Naive thymus-derived CD4-positive, alpha-beta T cell (primary cell): ENCODE data around the gene KDM2A. TPM values are rescaled to one million over a fixed set of nuclear protein-coding genes. Genes with fewer than 3 reads are reported as not detected.

ENCODE experiments used
- ATAC-seq: fragments of 150-1000 bp; cut with Tn5 transposase; 2 replicates; pipeline ENCODE4 v1.10.0; 2021; ENCODE audit warnings: mild to moderate bottlenecking, moderate library complexity
- CTCF ChIA-PET: fragments of 350-600 bp; sonication (Branson Sonifier 250); formaldehyde crosslinking; loops from one replicate; lab custom pipeline; 2021; ENCODE audit warnings: antibody characterized with exemption; lab: Charles Lee
- POLR2A ChIA-PET: fragments of 350-600 bp; sonication (Branson Sonifier 250); formaldehyde crosslinking; loops from one replicate; lab custom pipeline; 2021; ENCODE audit warnings: antibody characterized with exemption, inconsistent platforms; lab: Charles Lee
- DNase-seq, 9 donors: peaks; one replicate each; pipeline versions ENCODE4 v3.0.0 to v3.0.0-alpha.2; 2020 to 2022; ENCODE audit warnings: mixed read lengths in 1 of 9
- H3K27ac ChIP-seq: one replicate; pipeline ENCODE4 v1.7.0; 2013; ENCODE audit warnings: mild to moderate bottlenecking, low read depth, low read length, moderate library complexity
- H3K27me3 ChIP-seq, 2 donors: one replicate each; pipeline ENCODE4 v1.7.0; 2013; ENCODE audit warnings: low read length in 2 of 2, mild to moderate bottlenecking in 2 of 2, moderate library complexity in 2 of 2; ENCODE audit not compliant: control insufficient read depth in 2 of 2, insufficient read depth in 2 of 2
- H3K36me3 ChIP-seq, 3 experiments: 1 replicate in 2 of 3; 2 replicates in 1 of 3; pipeline ENCODE4 v1.7.0; 2013; ENCODE audit warnings: low read length in 3 of 3, mild to moderate bottlenecking in 3 of 3, moderate library complexity in 1 of 3; ENCODE audit not compliant: insufficient read depth in 3 of 3, control insufficient read depth in 2 of 3
- H3K4me1 ChIP-seq, 2 donors: one replicate each; pipeline ENCODE4 v1.7.0; 2013; ENCODE audit warnings: low read length in 2 of 2, mild to moderate bottlenecking in 2 of 2, moderate library complexity in 1 of 2; ENCODE audit not compliant: control insufficient read depth in 2 of 2, insufficient read depth in 2 of 2
- H3K4me3 ChIP-seq: 2 replicates; pipeline ENCODE4 v1.7.0; 2013; ENCODE audit warnings: mild to moderate bottlenecking, low read length
- H3K9me3 ChIP-seq, 3 experiments: 1 replicate in 2 of 3; 2 replicates in 1 of 3; pipeline ENCODE4 v1.7.0; 2013; ENCODE audit warnings: low read length in 3 of 3; ENCODE audit not compliant: control insufficient read depth in 2 of 3
- H3K27ac Mint-ChIP-seq, 9 donors: one replicate each; pipeline ENCODE4 v1.8.0; 2020 to 2022; ENCODE audit warnings: mixed read lengths in 9 of 9, mild to moderate bottlenecking in 8 of 9, moderate library complexity in 5 of 9, inconsistent platforms in 2 of 9
- H3K27me3 Mint-ChIP-seq, 5 donors: one replicate each; pipeline ENCODE4 v1.8.0; 2021 to 2022; ENCODE audit warnings: mixed read lengths in 5 of 5, mild to moderate bottlenecking in 1 of 5
- H3K36me3 Mint-ChIP-seq, 5 donors: one replicate each; pipeline ENCODE4 v1.8.0; 2020 to 2022; ENCODE audit warnings: mixed read lengths in 5 of 5, mild to moderate bottlenecking in 3 of 5, inconsistent platforms in 1 of 5
- H3K4me1 Mint-ChIP-seq, 7 donors: one replicate each; pipeline ENCODE4 v1.8.0; 2020 to 2022; ENCODE audit warnings: mixed read lengths in 7 of 7, mild to moderate bottlenecking in 3 of 7, inconsistent platforms in 1 of 7
- H3K4me3 Mint-ChIP-seq, 10 donors: one replicate each; pipeline ENCODE4 v1.8.0; 2020 to 2022; ENCODE audit warnings: mild to moderate bottlenecking in 10 of 10, mixed read lengths in 10 of 10, moderate library complexity in 6 of 10, inconsistent platforms in 2 of 10
- H3K9me3 Mint-ChIP-seq, 11 donors: one replicate each; pipeline ENCODE4 v1.8.0; 2020 to 2022; ENCODE audit warnings: mixed read lengths in 11 of 11, mild to moderate bottlenecking in 4 of 11, inconsistent platforms in 1 of 11, moderate library complexity in 1 of 11
- intact Hi-C, 2 donors: fragments of 100-400 bp; cut with micrococcal nuclease; formaldehyde crosslinking; loops; one replicate each; pipeline ENCODE4 v1.15.1; 2023
- polyA plus RNA-seq, 2 donors: library from polyadenylated mRNA; unstranded; fragments of 300-500 nt; fragmentation: Illumina TruSeq; gene quantifications; one replicate each; pipeline ENCODE4 v1.2.3, GENCODE V29; 2021
- total RNA-seq, 6 experiments: library from RNA in 5 of 6; stranded (reverse) in 5 of 6; gene quantifications; 1 replicate in 5 of 6; 2 replicates in 1 of 6; pipeline ENCODE4 v1.2.3 and lab custom pipeline; 2021 to 2026

KDM2A gene
- total and polyA plus RNA-seq, 7 experiments from 2014 or later = 8.7 to 298 (median 223) TPM

- Mint-ChIP-seq H3K9me3 (peaks cover 0 to 3% (median 0%) of the 10 kb centered on the region in 11 donors), H3K4me1 (peaks cover 22 to 43% (median 31%) of the 10 kb centered on the region in 7 donors), H3K36me3 (peaks cover 0 to 3% (median 0%) of the 10 kb centered on the region in 5 donors), H3K27me3 (no peaks in the 10 kb centered on the region), H3K27ac (peak overlapping the region in 6 of 9 donors; percentile 63 to 90 (median 86)), H3K4me3 (no peak overlapping the region)
- ChIA-PET CTCF (no interaction called here), POLR2A (no interaction called here)
- Histone ChIP-seq H3K36me3 (no peaks in the 10 kb centered on the region), H3K9me3 (no peaks in the 10 kb centered on the region), H3K27ac (no peak overlapping the region), H3K4me3 (no peak overlapping the region), H3K27me3 (no peaks in the 10 kb centered on the region), H3K4me1 (peaks cover 4 to 17% of the 10 kb centered on the region in 2 donors)
- DNase-seq = no peak
- ATAC-seq = no peak
- intact Hi-C loops = no loop called here
Measured at GRCh38 chr11:67098799-67099429, 20.1 kb upstream of the KDM2A start.

GRCh38 chr11:67099831-67100324 is 19.2 kb upstream of the KDM2A start:
- H3K36me3 ChIP-seq = no peaks in the 10 kb centered on the region
- Mint-ChIP-seq H3K9me3 (peaks cover 0 to 3% (median 0%) of the 10 kb centered on the region in 11 donors), H3K27ac (peak overlapping the region; percentile 54 to 91 (median 86)), H3K36me3 (peaks cover 0 to 3% (median 0%) of the 10 kb centered on the region in 5 donors), H3K4me1 (peaks cover 28 to 52% (median 39%) of the 10 kb centered on the region in 7 donors), H3K27me3 (no peaks in the 10 kb centered on the region), H3K4me3 (peak overlapping the region in 3 of 10 donors; percentile 3 to 50 (median 29))
- DNase-seq = peak in 1 of 9 donors; percentile 19
- peaks cover 7 to 27% of the 10 kb centered on the region in 2 donors for H3K4me1 ChIP-seq
- ATAC-seq = no peak
- ChIA-PET CTCF (no interaction called here), POLR2A (interaction anchor here (0.6 kb wide), 1 partner anchor 662 kb away, joined by 4 read pairs; no protein-coding TSS in a partner anchor)
- H3K27ac ChIP-seq = peak overlapping the region; percentile 48
- no peaks in the 10 kb centered on the region for H3K9me3 ChIP-seq
- intact Hi-C loops = loop anchor here in 1 of 2 donors (5.0 kb wide), 1 partner anchor 142 kb away; no protein-coding TSS in a partner anchor
- H3K27me3 ChIP-seq = no peaks in the 10 kb centered on the region
- no peak overlapping the region for H3K4me3 ChIP-seq

- Histone ChIP-seq H3K4me3 (no peak overlapping the region), H3K4me1 (peaks cover 7 to 28% of the 10 kb centered on the region in 2 donors), H3K36me3 (no peaks in the 10 kb centered on the region), H3K27ac (no peak overlapping the region), H3K27me3 (no peaks in the 10 kb centered on the region), H3K9me3 (no peaks in the 10 kb centered on the region)
- peaks cover 28 to 68% (median 50%) of the 10 kb centered on the region in 7 donors for H3K4me1 Mint-ChIP-seq
- intact Hi-C loops = loop anchor here in 1 of 2 donors (5.0 kb wide), 1 partner anchor 140 kb away; no protein-coding TSS in a partner anchor
- no peak for DNase-seq
- ChIA-PET POLR2A (interaction anchor here (1.5 to 5.5 kb wide), 2 partner anchors 11 to 15 kb away, joined by 5 to 72 read pairs; partner anchors contain the start of gene KDM2A), CTCF (interaction anchor here (1.6 kb wide), 1 partner anchor 22 kb away, joined by 3 read pairs; no protein-coding TSS in a partner anchor)
- no peaks in the 10 kb centered on the region for H3K27me3 Mint-ChIP-seq
- peaks cover 0 to 3% (median 0%) of the 10 kb centered on the region in 11 donors for H3K9me3 Mint-ChIP-seq
- ATAC-seq = no peak
- H3K36me3 Mint-ChIP-seq = peaks cover 0 to 3% (median 0%) of the 10 kb centered on the region in 5 donors
- peak overlapping the region in 4 of 10 donors; percentile 1 to 40 (median 20) for H3K4me3 Mint-ChIP-seq
- H3K27ac Mint-ChIP-seq = peak overlapping the region; percentile 10 to 94 (median 80)
Measured at GRCh38 chr11:67102664-67103063, 16.4 kb upstream of the KDM2A start.

- ChIA-PET POLR2A (interaction anchor here (5.5 kb wide), 1 partner anchor 11 kb away, joined by 72 read pairs; the partner anchor contains the start of gene KDM2A), CTCF (interaction anchor here (1.3 kb wide), 1 partner anchor 13 kb away, joined by 3 read pairs; the partner anchor contains the start of gene KDM2A)
Measured at GRCh38 chr11:67105964-67106363, 13.1 kb upstream of the KDM2A start.

GRCh38 chr11:67111261-67111660 is 7.8 kb upstream of the KDM2A start:
- Histone ChIP-seq H3K27me3 (no peaks in the 10 kb centered on the region), H3K27ac (no peak overlapping the region), H3K4me3 (no peak overlapping the region), H3K4me1 (peaks cover 6 to 9% of the 10 kb centered on the region in 2 donors), H3K9me3 (no peaks in the 10 kb centered on the region), H3K36me3 (no peaks in the 10 kb centered on the region)
- CTCF ChIA-PET = interaction anchor here (0.6 to 1.0 kb wide), 4 partner anchors 15 to 1473 kb away, joined by 3 to 5 read pairs (median 4); no protein-coding TSS in a partner anchor
- H3K4me1 Mint-ChIP-seq = peaks cover 8 to 19% (median 12%) of the 10 kb centered on the region in 7 donors
- DNase-seq (no peak), ATAC-seq (no peak)
- H3K27ac Mint-ChIP-seq = no peak overlapping the region
- no peaks in the 10 kb centered on the region for H3K9me3 Mint-ChIP-seq
- no peaks in the 10 kb centered on the region for H3K36me3 Mint-ChIP-seq
- no peak overlapping the region for H3K4me3 Mint-ChIP-seq
- H3K27me3 Mint-ChIP-seq = peaks cover 0 to 13% (median 0%) of the 10 kb centered on the region in 5 donors
- POLR2A ChIA-PET = interaction anchor here (0.6 kb wide), 1 partner anchor 99 kb away, joined by 3 read pairs; no protein-coding TSS in a partner anchor
- intact Hi-C loops = no loop called here

More at GRCh38 chr11:67105964-67106363, 13.1 kb upstream of the KDM2A start:
- H3K27me3 ChIP-seq = no peaks in the 10 kb centered on the region
- H3K9me3 ChIP-seq = no peaks in the 10 kb centered on the region
- H3K36me3 ChIP-seq = no peaks in the 10 kb centered on the region
- no peak overlapping the region for H3K4me3 ChIP-seq
- intact Hi-C loops = no loop called here
- Mint-ChIP-seq H3K4me3 (peak overlapping the region in 4 of 10 donors; percentile 16 to 63 (median 32)), H3K27ac (peak overlapping the region in 4 of 9 donors; percentile 28 to 71 (median 51)), H3K27me3 (no peaks in the 10 kb centered on the region), H3K9me3 (peaks cover 0 to 2% (median 0%) of the 10 kb centered on the region in 11 donors), H3K36me3 (peaks cover 0 to 3% (median 0%) of the 10 kb centered on the region in 5 donors), H3K4me1 (peaks cover 14 to 53% (median 34%) of the 10 kb centered on the region in 7 donors)
- DNase-seq (no peak), ATAC-seq (no peak)
- peaks cover 7 to 17% of the 10 kb centered on the region in 2 donors for H3K4me1 ChIP-seq
- H3K27ac ChIP-seq = no peak overlapping the region

- intact Hi-C loops = no loop called here
- POLR2A ChIA-PET = interaction anchor here (0.8 to 1.1 kb wide), 3 partner anchors 9 to 15 kb away, joined by 3 to 5 read pairs (median 4); no protein-coding TSS in a partner anchor
- Histone ChIP-seq H3K4me3 (no peak overlapping the region), H3K27ac (no peak overlapping the region), H3K9me3 (no peaks in the 10 kb centered on the region), H3K36me3 (no peaks in the 10 kb centered on the region), H3K4me1 (peaks cover 6 to 12% of the 10 kb centered on the region in 2 donors), H3K27me3 (no peaks in the 10 kb centered on the region)
- Mint-ChIP-seq H3K4me1 (peaks cover 8 to 23% (median 19%) of the 10 kb centered on the region in 7 donors), H3K27me3 (peaks cover 0 to 13% (median 0%) of the 10 kb centered on the region in 5 donors), H3K36me3 (no peaks in the 10 kb centered on the region), H3K9me3 (peaks cover 0 to 1% (median 0%) of the 10 kb centered on the region in 11 donors), H3K4me3 (peak overlapping the region in 8 of 10 donors; percentile 22 to 72 (median 48)), H3K27ac (peak overlapping the region in 8 of 9 donors; percentile 78 to 91 (median 82))
- peak; percentile 33 for ATAC-seq
- peak in 2 of 9 donors; percentile 20 to 22 for DNase-seq
- CTCF ChIA-PET = no interaction called here
Measured at GRCh38 chr11:67113231-67113721, 5.8 kb upstream of the KDM2A start.
